GM13976 (cell line): ENCODE data around the gene TMEM243.

ENCODE experiments used
- DNase-seq: peaks from one replicate; pipeline ENCODE4 v3.0.0; 2012; ENCODE audit warnings: low spot score
- in situ Hi-C: fragments of 300-500 bp; cut with MboI; formaldehyde crosslinking; loops from one replicate; pipeline ENCODE4 v1.12.0; 2022; ENCODE audit warnings: low sequenced_read_pairs, mixed read lengths, inconsistent platforms; ENCODE audit not compliant: unreplicated experiment
- TF ChIP-seq, protein P1 (sequence below): IDR thresholded peaks from 2 replicates; pipeline ENCODE4 v1.5.1; 2012; ENCODE audit warnings: borderline replicate concordance, mild to moderate bottlenecking; ENCODE audit not compliant: insufficient read depth; ENCODE audit errors: extremely low read depth, missing control alignments, control extremely low read depth

Gene TMEM243

DNA sequence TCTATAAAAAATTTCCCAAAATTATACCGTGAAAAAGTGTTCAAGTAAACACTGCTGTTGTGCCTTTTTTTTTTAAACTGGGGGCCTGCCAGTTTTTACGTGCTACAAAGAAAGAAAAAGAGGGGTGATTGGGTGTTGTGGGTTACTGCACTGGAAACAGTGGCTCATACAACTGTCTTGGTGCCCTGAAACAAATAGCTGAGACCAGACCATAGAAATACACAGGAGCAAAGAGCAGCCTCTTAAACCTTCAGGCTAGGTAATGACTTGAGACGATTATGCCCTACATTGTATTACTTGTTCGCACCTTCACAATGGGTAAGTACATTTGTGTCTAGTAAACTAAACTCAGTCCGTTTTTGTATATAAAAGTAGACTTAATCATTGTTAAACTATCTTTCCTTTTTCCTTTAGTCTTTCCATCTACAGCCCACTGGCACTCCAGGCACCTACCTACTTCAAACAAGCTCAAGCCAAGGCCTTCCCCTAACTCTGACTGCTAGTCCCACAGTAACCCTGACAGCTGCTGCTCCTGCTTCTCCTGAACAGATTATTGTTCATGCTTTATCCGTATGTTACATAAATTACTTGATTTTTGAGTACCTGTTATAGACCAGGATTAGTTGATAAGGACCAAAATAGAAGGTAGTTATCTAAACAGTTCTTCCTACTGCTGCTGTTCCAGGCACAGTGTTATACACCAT, 26.6 kb downstream of the TMEM243 start:
- in situ Hi-C loops: no loop called here
- DNase-seq: no peak
- TF ChIP-seq, protein P1, sequence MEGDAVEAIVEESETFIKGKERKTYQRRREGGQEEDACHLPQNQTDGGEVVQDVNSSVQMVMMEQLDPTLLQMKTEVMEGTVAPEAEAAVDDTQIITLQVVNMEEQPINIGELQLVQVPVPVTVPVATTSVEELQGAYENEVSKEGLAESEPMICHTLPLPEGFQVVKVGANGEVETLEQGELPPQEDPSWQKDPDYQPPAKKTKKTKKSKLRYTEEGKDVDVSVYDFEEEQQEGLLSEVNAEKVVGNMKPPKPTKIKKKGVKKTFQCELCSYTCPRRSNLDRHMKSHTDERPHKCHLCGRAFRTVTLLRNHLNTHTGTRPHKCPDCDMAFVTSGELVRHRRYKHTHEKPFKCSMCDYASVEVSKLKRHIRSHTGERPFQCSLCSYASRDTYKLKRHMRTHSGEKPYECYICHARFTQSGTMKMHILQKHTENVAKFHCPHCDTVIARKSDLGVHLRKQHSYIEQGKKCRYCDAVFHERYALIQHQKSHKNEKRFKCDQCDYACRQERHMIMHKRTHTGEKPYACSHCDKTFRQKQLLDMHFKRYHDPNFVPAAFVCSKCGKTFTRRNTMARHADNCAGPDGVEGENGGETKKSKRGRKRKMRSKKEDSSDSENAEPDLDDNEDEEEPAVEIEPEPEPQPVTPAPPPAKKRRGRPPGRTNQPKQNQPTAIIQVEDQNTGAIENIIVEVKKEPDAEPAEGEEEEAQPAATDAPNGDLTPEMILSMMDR: no peak

DNA sequence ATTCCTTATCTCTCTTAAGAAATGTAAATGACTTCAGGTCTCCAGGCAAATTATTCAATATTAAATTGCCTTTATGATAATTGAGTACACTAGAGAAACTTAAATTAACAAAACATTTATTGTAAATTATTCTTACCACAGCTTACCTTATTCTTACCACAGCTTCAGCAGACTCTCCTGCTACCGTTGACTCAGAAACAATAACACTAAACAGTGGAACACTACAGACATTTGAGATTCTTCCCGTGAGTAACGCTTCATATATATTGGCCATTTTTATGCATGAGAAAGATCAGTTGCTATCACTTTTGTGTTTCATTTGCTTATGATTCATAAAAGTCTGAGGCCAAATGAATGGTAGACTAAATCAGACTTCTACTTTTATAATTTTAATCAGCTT, 28.7 kb downstream of the TMEM243 start:
- no peak for DNase-seq
- TF ChIP-seq, protein P1: no peak
- in situ Hi-C loops: no loop called here

DNA sequence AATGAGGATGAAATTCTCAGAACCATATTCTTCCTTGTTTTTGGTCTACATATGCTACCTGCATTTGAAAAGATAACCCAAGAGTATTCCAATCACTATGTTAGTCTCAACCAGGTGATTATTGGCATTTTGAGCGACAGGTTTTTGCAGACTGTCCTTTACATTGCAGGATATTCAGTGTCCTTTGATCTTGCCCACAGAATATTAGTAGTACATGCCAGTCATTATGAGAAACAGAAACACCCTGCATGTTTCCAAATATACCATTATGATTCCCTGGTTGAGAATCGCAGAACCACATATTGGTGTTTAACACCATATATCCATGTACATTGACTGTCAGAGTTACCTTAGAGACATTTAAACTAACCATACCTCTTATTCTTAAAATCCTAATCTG, 30.6 kb downstream of the TMEM243 start:
- TF ChIP-seq, protein P1: no peak
- in situ Hi-C loops: no loop called here
- DNase-seq: no peak

DNA sequence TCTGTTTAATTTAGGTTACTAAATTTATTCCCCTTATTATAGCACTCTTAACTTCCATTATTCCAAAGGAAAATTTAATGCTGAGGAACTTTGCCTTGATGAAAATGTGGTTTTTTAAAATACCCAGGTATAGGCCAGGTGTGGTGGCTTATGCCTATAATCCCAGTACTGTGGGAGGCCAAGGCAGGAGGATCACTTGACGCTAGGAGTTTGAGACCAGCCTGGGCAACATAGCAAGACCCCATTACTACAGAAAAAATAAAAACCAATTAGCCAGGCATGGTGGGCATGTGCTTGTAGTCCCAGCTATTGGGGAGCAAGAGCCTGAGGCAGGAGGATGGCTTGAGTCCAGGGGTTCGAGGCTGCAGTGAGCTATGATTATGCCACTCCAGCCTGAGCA, 32.4 kb downstream of the TMEM243 start:
- in situ Hi-C loops: no loop called here
- DNase-seq: no peak
- TF ChIP-seq, protein P1: no peak

DNA sequence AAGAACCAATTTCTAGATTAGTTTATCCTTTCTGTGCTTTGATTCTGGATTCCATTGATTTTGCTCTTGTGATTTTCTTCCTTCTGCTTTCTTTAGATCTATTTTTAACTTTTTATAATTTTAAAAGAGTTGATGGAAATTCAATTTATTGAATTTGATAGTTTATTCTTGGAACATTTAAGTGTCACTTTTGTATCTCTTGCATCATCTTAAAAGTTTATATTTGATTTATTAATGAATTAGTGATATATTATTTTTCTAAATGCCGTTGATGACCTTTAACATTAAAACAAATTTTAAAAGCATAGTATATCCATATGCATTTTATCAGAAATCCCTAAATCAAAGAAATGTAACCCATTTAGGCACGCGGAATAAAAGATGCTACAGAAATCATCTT, 40.4 kb downstream of the TMEM243 start:
- TF ChIP-seq, protein P1: no peak
- in situ Hi-C loops: no loop called here

DNA sequence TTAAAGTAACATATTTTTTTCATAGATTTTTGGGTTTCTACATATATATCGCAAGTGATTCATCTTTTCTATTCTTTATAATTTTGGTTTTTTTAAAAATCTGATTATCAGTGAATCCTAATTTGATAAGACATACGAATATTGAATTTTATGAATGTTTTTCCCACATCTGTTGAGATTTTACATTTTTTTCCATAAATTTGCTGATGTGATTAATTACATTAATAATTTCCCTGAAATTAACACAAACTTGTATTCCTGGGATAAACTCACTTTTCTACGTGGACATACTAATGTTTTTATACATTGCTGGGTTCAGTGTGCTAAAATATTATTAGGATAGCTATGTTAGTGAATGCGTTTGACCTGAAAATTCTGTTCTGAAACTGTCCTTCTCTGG, 41.2 kb downstream of the TMEM243 start:
- in situ Hi-C loops: no loop called here
- TF ChIP-seq, protein P1: no peak

More for the DNA sequence above, 40.4 kb downstream of the TMEM243 start:
- no peak for DNase-seq

More for the DNA sequence above, 41.2 kb downstream of the TMEM243 start:
- DNase-seq: no peak
